GM12872 (cell line): Measurements from ENCODE around the gene IFNA16.
"Not testable (repeated sequence)": the region's sequence is repeated elsewhere in the genome, so short reads cannot be mapped to it uniquely, and the experiment has no call there.

Experiments used
- CTCF ChIP-seq: IDR thresholded peaks from 3 replicates; pipeline ENCODE4 v1.5.1; 2011; ENCODE audit warnings: low read depth, mild to moderate bottlenecking, low read length, moderate library complexity; ENCODE audit not compliant: insufficient read depth

IFNA16 gene

GRCh38 chr9:21172156-21172555 is 45.0 kb downstream of the IFNA16 start:
- no peak for TF ChIP-seq CTCF

- no peak for TF ChIP-seq CTCF
These were observed 45.8 kb downstream of the IFNA16 start for GRCh38 chr9:21171351-21171750.

GRCh38 chr9:21166560-21166959 is 50.6 kb downstream of the IFNA16 start, which contains the start of gene IFNA21:
Gene IFNA21 (minus strand): TSS chr9:21166660. CDS start chr9:21166612, 48 bp downstream.
- TF ChIP-seq CTCF = not testable (repeated sequence)
